HG02884 (cell line): ENCODE measurements around the gene RS1.

Experiments
- ATAC-seq: cut with Tn5 transposase; IDR thresholded peaks from one replicate; pipeline ENCODE4 v1.9.1; 2021; ENCODE audit warnings: mild to moderate bottlenecking, moderate library complexity; ENCODE audit not compliant: unreplicated experiment

The RS1 gene

DNA sequence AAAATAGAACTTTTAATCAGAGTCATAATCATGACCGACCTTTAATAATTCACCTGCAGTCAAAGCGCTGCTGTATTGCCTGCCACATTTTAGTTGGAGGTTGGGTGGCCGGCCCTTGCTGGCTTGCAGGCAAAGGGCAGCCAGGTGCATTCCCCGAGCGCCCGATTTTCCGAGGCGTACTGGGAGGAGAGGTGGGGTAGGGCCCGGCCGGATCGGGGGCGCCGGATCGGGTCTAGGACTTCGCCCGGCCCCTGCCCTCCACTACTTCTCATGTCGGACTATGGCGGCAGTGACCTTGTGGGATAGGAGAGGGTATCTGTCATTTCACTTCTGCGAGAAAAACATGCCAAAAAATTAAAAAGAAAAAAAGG, 2.5 kb upstream of the RS1 start:
- peak; percentile 44 for ATAC-seq

GRCh38 chrX:18668071-18668835, 3.7 kb downstream of the RS1 start:
- no peak for ATAC-seq

GRCh38 chrX:18666614-18667013, 5.3 kb downstream of the RS1 start:
- ATAC-seq = no peak

DNA sequence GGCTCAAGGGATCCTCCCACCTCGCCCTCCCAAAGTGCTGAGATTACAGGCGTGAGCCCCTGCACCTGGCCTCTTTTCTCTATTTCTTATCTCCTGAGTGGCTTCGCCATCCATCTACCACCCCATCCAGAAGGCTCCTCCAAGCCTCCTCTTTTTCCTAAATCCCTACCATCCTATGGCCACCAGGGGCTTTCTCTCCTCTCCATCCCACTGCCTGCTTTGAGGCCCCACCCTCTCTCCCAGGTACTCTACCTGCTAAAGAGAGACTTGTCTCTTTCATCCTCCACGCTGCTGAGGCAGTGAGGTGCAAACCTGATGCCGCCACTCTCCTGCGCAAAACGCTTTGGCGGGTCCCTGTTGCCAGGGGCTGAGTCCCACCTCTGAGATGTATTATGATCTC, 7.0 kb downstream of the RS1 start:
- ATAC-seq = no peak

DNA sequence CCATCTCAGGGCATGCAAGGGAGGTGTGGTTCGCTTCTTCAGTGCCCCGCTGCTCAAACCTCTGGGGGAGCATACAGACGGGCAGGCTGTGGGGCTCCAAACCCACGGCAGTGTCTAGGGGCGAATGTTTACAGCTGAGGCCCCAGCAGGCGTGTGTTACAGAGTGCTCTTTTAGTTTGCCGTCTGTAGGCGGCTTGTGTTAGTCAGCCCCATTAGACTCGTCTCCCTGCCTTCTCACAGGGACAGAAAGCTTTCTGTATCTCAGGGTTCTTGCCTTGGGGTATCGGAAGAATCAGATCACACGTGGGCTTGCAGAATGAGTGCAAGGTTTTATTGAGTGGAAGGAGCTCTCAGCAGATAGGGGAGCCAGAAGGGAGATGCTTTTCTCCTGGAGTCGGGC, 10.6 kb downstream of the RS1 start:
- ATAC-seq = no peak

- no peak for ATAC-seq
Observed at GRCh38 chrX:18654875-18655836, 16.8 kb downstream of the RS1 start.

GRCh38 chrX:18652636-18653035, 19.3 kb downstream of the RS1 start:
- ATAC-seq = no peak

DNA sequence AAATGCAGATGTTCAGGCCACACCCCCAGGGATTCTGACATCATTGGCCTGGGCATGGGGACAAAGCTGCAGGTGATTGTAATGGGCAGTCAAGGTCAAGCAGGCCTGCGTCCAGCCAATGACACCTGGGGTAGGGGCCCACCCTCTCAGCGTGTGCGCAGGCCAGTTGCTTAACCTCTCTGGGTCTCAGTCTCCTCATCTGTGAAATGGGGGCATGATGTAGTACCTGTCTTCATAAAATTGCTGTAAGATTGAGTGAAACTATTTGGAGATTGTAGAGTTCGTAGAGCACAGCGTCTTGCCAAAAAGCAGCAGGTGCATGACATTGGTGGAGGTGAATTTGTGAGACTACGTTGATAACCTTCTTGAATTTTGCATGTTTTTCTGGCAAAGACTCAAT, 21.2 kb downstream of the RS1 start:
- no peak for ATAC-seq

- ATAC-seq = no peak
Observed at GRCh38 chrX:18649498-18649951, 22.4 kb downstream of the RS1 start.

DNA sequence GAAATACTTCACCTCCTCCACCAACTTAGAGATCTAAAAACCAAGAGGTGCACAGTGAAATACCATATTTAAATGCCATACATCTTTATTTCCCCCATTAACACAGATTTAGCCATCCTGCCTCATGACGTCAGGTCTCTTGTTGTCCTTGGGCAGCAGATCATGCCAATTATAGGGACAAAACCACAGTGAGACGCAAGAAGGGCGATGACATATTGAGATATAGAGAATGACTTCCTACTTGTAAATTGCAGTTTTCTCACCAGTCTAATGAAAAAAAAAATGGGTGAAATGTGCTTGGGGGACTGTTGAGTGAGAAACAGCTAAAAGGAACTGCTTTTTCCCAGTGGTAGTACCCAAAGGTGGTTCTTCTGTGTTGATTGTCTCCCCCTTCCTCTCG, 24.3 kb downstream of the RS1 start:
- no peak for ATAC-seq

DNA sequence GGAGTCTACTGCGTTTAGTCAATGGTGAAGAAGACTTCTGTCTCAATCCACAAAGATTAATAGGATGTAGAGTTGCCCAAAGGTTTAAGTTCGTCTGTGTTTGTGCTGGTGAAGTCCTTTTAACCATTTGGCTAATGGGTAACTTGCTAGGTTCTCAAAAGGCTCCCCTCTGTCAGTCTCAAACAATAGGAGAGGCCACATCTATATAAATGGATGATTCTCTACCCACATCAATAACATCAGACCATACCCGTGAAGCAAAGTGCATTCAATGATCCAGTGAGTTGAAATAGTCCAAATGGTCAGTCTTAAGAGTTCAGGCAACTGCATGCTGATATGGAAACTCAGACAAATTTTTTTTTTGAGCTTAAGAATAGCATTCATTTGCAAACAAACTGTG, 28.1 kb downstream of the RS1 start:
- no peak for ATAC-seq

DNA sequence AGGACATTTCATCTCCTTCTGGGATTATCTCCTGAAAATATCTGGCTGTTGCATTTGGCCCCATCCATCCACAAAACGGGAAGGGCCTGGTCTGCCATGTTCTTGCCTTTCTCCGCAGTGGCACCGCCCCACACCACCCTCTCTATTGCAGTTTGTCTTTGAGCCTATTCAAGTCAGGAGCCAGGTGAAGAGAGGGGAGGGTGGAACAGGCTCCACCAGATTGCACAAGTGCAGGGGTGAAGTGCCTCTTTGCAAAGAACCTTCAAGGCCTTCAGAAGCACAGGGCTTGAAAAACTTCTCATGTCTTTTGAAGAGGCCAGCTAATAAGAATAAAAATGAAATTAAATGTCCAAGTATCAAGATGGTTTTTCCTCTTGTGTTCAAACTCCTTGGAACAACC, 28.7 kb downstream of the RS1 start:
- ATAC-seq = no peak

- no peak for ATAC-seq
Observed at GRCh38 chrX:18640686-18641085, 31.2 kb downstream of the RS1 start.

DNA sequence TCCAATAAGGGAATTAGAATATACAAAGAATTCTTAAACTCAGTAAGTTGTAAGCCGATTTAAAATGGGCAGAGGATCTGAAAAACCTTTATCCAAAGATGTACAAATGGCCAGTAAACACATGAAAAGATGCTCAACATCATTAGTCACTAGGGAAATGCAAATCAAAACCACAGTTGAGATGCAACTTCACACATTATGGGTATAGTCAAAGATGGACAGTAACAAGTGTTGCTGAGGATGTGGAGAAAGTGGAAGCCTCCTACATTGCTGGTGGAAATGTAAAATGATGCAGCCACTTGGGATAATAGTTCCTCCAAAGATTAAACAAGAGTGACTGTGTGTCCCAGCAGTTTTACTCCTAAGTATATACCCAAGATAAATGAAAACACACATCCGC, 32.6 kb downstream of the RS1 start:
- ATAC-seq = no peak

DNA sequence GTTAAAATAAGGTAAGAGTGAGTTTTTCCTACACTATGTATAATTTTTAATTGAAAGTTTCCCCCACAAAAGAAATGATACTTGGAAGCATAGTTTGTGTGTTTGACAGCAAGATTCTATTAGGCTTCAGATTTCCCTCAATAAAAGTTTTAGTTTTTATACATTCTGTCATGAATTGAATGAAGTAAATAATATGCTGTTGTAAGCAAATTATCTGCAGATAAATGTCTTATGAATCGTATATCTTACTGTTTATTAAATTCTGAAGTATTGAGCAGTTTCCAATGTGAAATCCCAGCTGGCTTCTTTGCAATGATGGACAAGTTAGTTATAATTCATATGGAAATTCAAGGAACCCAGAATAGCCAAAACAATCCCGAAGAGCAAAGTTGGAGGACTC, 33.5 kb downstream of the RS1 start:
- ATAC-seq = no peak

DNA sequence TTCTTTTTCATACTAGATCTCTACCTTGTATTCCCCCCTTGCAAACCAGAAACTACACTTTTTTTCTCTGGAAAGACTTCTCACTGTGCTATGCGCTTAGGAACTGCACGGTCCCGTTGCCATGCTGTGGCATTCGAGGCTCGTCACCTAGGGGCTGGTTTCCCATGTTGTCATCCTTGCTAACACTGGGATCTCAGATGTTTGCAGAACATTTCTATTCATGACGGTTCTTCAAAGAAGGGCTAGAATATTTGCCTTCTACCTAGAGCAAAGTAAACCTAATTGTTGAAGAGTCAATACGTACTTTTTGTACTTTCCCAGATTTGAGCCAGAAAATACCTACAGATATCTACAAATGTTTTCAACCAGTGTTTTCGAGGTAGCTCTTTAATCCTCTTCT, 41.0 kb downstream of the RS1 start:
- ATAC-seq = no peak

DNA sequence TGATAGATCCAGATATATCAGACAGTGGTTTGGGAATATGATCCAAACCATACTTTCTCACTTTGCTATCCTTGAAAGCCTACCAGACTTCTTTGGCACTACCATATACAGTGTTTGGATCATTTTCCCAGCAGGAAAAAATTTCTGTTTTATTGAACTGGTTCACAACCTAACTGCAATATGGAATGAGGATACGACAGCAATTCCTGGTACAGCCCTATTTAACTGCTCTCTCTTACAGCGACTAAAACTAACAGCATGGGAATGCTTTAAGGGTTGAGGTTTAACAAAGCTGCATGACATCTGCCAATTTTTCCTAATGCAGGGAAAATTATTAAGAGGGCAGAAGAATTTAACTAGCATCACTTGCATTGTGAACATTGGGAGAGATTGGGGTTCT, 47.3 kb downstream of the RS1 start:
- ATAC-seq = no peak

- ATAC-seq = no peak
Observed at GRCh38 chrX:18620349-18620748, 51.6 kb downstream of the RS1 start.

- ATAC-seq = no peak
Observed at GRCh38 chrX:18619288-18619687, 52.6 kb downstream of the RS1 start.

DNA sequence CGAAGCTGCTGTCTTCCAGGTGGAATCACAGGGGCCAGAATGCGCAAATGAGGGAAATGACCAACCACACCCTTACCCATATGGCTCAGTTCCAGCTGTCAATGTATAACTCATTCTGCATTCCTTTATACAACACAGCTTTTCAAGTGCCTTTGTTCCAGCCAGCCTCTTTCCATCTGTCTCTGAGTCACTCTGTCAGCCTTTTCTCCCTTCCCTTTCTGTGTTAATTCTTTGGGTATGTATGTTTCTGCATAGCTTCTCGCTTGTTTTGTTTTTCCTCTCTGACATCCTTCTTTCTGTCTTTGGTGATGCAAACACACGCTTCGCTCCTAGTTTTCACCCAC, 54.5 kb downstream of the RS1 start:
- ATAC-seq = no peak

DNA sequence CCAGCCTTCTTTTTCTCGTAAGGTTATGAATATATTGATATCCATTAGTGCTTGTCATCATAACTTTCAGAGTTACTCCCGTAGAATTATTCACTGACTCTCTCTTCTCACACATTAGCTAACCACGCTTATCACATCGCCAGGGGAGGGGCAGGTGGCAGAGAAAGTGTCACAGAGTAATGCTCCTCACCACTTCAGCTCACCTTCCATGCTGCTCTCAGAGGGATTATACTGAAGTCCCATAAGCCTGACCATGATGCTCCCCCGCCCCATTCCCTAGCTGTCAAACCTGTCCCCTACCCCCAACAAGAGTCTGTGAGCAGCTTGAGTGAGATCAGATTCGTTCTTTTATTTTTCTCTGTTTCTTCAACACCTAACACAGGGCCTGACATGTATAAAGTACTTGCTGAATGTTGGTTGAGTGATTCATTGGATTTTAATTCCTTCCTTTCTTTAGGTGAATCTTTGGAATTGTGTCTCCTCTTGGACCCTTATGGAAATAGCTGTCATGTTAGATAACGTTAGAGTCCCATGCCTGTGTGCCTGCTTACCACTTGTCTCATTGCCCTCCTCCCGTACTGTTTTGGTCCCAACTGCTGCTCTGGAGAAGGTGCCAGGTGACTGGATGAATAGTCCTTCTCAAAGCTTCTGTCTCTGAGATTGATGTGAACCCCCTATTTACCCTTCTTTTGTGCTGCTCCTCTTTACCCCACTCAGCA, 55.1 kb downstream of the RS1 start:
- ATAC-seq = no peak
